ENCODE measurements around the gene PPP2R5E. TPM values are rescaled to one million over a fixed set of nuclear protein-coding genes. Genes with fewer than 3 reads are reported as not detected.

The PPP2R5E gene
- total and polyA plus RNA-seq, 10 of the 15 experiments (the other 5 are each of a cell fraction or from before 2014, with no cell fraction given): 11.4 to 56.2 (median 22.7) TPM

- no peak for TF ChIP-seq CUX1 (IDR thresholded peaks at IDR 0.05; ENCODE audit: insufficient replicate concordance, low read depth, low read length)
- no peak for TF ChIP-seq CTCF (IDR thresholded peaks at IDR 0.05 in 2 of 3, conservative IDR thresholded peaks at IDR 0.05 in 1 of 3; ENCODE audit: control insufficient read depth in 2 of 3, extremely low read depth in 1 of 3, insufficient read depth in 1 of 3, low read depth in 3 of 3, low read length in 3 of 3)
- no peak for TF ChIP-seq SUZ12 (IDR thresholded peaks at IDR 0.05; ENCODE audit: unreplicated experiment)
- TF ChIP-seq NFYA (IDR thresholded peaks at IDR 0.05; ENCODE audit: borderline replicate concordance, low read depth, low read length): no peak
- TF ChIP-seq ZSCAN29 (IDR thresholded peaks at IDR 0.05): no peak
- TF ChIP-seq TCF3 (IDR thresholded peaks at IDR 0.05; ENCODE audit: borderline replicate concordance, insufficient read depth, low read depth, low read length): no peak
- TF ChIP-seq KLF5 (IDR thresholded peaks at IDR 0.05; ENCODE audit: partially characterized antibody): no peak
- no peak for TF ChIP-seq FOXM1 (IDR thresholded peaks at IDR 0.05; ENCODE audit: low read depth, low read length)
- no peak for TF ChIP-seq IRF5 (IDR thresholded peaks at IDR 0.05; ENCODE audit: borderline replicate concordance)
- TF ChIP-seq, protein P1, sequence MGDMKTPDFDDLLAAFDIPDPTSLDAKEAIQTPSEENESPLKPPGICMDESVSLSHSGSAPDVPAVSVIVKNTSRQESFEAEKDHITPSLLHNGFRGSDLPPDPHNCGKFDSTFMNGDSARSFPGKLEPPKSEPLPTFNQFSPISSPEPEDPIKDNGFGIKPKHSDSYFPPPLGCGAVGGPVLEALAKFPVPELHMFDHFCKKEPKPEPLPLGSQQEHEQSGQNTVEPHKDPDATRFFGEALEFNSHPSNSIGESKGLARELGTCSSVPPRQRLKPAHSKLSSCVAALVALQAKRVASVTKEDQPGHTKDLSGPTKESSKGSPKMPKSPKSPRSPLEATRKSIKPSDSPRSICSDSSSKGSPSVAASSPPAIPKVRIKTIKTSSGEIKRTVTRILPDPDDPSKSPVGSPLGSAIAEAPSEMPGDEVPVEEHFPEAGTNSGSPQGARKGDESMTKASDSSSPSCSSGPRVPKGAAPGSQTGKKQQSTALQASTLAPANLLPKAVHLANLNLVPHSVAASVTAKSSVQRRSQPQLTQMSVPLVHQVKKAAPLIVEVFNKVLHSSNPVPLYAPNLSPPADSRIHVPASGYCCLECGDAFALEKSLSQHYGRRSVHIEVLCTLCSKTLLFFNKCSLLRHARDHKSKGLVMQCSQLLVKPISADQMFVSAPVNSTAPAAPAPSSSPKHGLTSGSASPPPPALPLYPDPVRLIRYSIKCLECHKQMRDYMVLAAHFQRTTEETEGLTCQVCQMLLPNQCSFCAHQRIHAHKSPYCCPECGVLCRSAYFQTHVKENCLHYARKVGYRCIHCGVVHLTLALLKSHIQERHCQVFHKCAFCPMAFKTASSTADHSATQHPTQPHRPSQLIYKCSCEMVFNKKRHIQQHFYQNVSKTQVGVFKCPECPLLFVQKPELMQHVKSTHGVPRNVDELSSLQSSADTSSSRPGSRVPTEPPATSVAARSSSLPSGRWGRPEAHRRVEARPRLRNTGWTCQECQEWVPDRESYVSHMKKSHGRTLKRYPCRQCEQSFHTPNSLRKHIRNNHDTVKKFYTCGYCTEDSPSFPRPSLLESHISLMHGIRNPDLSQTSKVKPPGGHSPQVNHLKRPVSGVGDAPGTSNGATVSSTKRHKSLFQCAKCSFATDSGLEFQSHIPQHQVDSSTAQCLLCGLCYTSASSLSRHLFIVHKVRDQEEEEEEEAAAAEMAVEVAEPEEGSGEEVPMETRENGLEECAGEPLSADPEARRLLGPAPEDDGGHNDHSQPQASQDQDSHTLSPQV (IDR thresholded peaks at IDR 0.05): no peak
- TF ChIP-seq WRNIP1 (IDR thresholded peaks at IDR 0.05; ENCODE audit: borderline replicate concordance, low read depth, low read length): no peak
Observed at GRCh38 chr14:63474111-63474510, 69.1 kb downstream of the PPP2R5E start (continued).

Measured in GM12878 (cell line).